WERI-Rb-1 (cell line): ENCODE results near the gene B4GALNT3.

Experiments
- DNase-seq: peaks from one replicate; pipeline ENCODE4 v3.0.0-alpha.2; 2020
- H3K27ac ChIP-seq: fragments of 250-450 bp; sonication (Bioruptor Pico); 2 replicates; pipeline ENCODE4 v1.5.1; 2020; ENCODE audit warnings: mild to moderate bottlenecking, moderate library complexity
- H3K27me3 ChIP-seq: fragments of 250-450 bp; sonication (Bioruptor Pico); 2 replicates; pipeline ENCODE4 v1.5.1; 2021; ENCODE audit warnings: mild to moderate bottlenecking, low read depth, moderate library complexity; ENCODE audit not compliant: insufficient read depth, severe bottlenecking
- H3K36me3 ChIP-seq: fragments of 250-450 bp; sonication (Bioruptor Pico); 2 replicates; pipeline ENCODE4 v1.5.1; 2020; ENCODE audit warnings: mild to moderate bottlenecking, moderate library complexity
- H3K4me3 ChIP-seq: 2 replicates; pipeline ENCODE4 v1.5.1; 2011; ENCODE audit warnings: low read depth, mild to moderate bottlenecking, control low read depth, low read length
- H3K9me3 ChIP-seq: fragments of 250-450 bp; sonication (Bioruptor Pico); 2 replicates; pipeline ENCODE4 v1.5.1; 2021; ENCODE audit warnings: mild to moderate bottlenecking, moderate library complexity; ENCODE audit not compliant: severe bottlenecking
- CTCF ChIP-seq: IDR thresholded peaks from 2 replicates; pipeline ENCODE4 v1.5.1; 2011; ENCODE audit warnings: low read depth, mild to moderate bottlenecking, control low read depth, inconsistent platforms, low read length

The B4GALNT3 gene

GRCh38 chr12:570921-571794 lies 111.4 kb downstream of the B4GALNT3 start:
- Histone ChIP-seq H3K9me3 (no peaks in the 10 kb centered on the region), H3K4me3 (no peak overlapping the region), H3K27me3 (no peaks in the 10 kb centered on the region), H3K27ac (no peak overlapping the region), H3K36me3 (no peaks in the 10 kb centered on the region)
- TF ChIP-seq CTCF, result no peak
- no peak for DNase-seq

GRCh38 chr12:571795-572531 lies 112.2 kb downstream of the B4GALNT3 start:
- H3K9me3 ChIP-seq, result no peaks in the 10 kb centered on the region

GRCh38 chr12:572532-572899 lies 112.8 kb downstream of the B4GALNT3 start:
- Histone ChIP-seq H3K4me3 (no peak overlapping the region), H3K27ac (no peak overlapping the region), H3K36me3 (no peaks in the 10 kb centered on the region), H3K9me3 (no peaks in the 10 kb centered on the region), H3K27me3 (no peaks in the 10 kb centered on the region)
- TF ChIP-seq CTCF, result no peak
- DNase-seq, result no peak

More at GRCh38 chr12:571795-572531, 112.2 kb downstream of the B4GALNT3 start:
- DNase-seq, result no peak
- TF ChIP-seq CTCF, result no peak
- Histone ChIP-seq H3K27me3 (no peaks in the 10 kb centered on the region), H3K27ac (no peak overlapping the region), H3K36me3 (no peaks in the 10 kb centered on the region), H3K4me3 (no peak overlapping the region)

GRCh38 chr12:573232-573631 lies 113.5 kb downstream of the B4GALNT3 start:
- H3K27me3 ChIP-seq, result no peaks in the 10 kb centered on the region
- H3K36me3 ChIP-seq, result no peaks in the 10 kb centered on the region
- no peak for TF ChIP-seq CTCF
- no peak overlapping the region for H3K4me3 ChIP-seq
- no peaks in the 10 kb centered on the region for H3K9me3 ChIP-seq
- no peak for DNase-seq
- H3K27ac ChIP-seq, result no peak overlapping the region

GRCh38 chr12:574475-575128 lies 114.9 kb downstream of the B4GALNT3 start:
- no peak for DNase-seq
- no peak overlapping the region for H3K27ac ChIP-seq
- H3K4me3 ChIP-seq, result no peak overlapping the region
- H3K36me3 ChIP-seq, result no peaks in the 10 kb centered on the region
- TF ChIP-seq CTCF, result no peak
- no peaks in the 10 kb centered on the region for H3K9me3 ChIP-seq
- no peaks in the 10 kb centered on the region for H3K27me3 ChIP-seq
